ENCODE measurements around the gene CCBE1.
"Not testable (repeated sequence)": the region's sequence is repeated elsewhere in the genome, so short reads cannot be mapped to it uniquely, and the experiment has no call there.

The CCBE1 gene

DNA sequence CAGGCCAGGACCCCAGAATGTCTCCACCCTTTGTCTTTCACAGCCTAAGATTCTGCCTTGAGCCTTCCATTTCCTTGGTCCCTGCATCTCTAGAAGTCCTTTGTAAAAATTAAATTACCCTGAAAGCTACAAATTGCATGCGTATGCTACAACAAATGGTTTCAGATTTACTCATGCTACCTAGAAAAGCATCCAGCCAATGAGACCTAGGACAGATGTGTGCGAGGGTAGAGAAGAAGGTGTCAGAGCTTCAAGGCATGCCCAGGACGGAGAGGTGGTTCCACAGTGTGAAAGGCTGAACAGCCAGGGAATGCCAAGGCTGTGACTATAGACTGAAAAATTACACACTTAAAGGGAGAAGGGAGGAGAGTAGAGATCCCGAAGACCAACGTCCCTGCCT is 40.2 kb downstream of the CCBE1 start:
- no peak for TF ChIP-seq JUND (IDR thresholded peaks at IDR 0.05; ENCODE audit: low read depth)
- in situ Hi-C loops (cut with HindIII; ENCODE audit: low pct_unique_long_range_greater_than_20kb, low sequenced_read_pairs), result no loop called here

GRCh38 chr18:59656373-59656887 is 40.8 kb downstream of the CCBE1 start:
- TF ChIP-seq JUND (IDR thresholded peaks at IDR 0.05; ENCODE audit: low read depth), result no peak
- DNase-seq (ENCODE audit: low read depth in 1 of 2, low spot score in 1 of 2), result no peak
- in situ Hi-C loops (cut with HindIII; ENCODE audit: low pct_unique_long_range_greater_than_20kb, low sequenced_read_pairs), result no loop called here

More for the DNA sequence above, 40.2 kb downstream of the CCBE1 start:
- DNase-seq (ENCODE audit: low read depth in 1 of 2, low spot score in 1 of 2), result no peak

- no peak for TF ChIP-seq JUND (IDR thresholded peaks at IDR 0.05; ENCODE audit: low read depth)
- in situ Hi-C loops (cut with HindIII; ENCODE audit: low pct_unique_long_range_greater_than_20kb, low sequenced_read_pairs), result no loop called here
- no peak for DNase-seq (ENCODE audit: low read depth in 1 of 2, low spot score in 1 of 2)
Observed at GRCh38 chr18:59655676-59656075, 41.5 kb downstream of the CCBE1 start.

DNA sequence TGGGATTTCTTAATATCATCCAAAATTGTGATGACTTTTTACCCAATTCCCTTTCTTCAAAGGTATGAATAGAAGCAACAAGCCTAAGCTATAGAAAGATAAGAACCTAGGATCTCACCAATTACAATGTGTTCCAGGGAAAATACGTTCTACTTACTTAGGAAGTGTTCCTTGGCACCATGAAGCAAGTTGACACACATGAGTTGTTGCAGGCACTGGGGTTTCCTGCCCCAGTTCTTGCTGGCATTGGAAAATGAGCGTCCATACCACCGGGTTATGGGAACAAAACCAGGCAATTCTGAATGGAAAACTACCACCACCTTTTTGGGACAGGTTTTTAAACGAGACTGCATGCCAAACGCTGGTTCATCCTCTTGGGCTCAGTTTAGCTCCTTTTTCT is 46.2 kb downstream of the CCBE1 start:
- in situ Hi-C loops (cut with HindIII; ENCODE audit: low pct_unique_long_range_greater_than_20kb, low sequenced_read_pairs), result no loop called here
- no peak for DNase-seq (ENCODE audit: low read depth in 1 of 2, low spot score in 1 of 2)
- no peak for TF ChIP-seq JUND (IDR thresholded peaks at IDR 0.05; ENCODE audit: low read depth)

DNA sequence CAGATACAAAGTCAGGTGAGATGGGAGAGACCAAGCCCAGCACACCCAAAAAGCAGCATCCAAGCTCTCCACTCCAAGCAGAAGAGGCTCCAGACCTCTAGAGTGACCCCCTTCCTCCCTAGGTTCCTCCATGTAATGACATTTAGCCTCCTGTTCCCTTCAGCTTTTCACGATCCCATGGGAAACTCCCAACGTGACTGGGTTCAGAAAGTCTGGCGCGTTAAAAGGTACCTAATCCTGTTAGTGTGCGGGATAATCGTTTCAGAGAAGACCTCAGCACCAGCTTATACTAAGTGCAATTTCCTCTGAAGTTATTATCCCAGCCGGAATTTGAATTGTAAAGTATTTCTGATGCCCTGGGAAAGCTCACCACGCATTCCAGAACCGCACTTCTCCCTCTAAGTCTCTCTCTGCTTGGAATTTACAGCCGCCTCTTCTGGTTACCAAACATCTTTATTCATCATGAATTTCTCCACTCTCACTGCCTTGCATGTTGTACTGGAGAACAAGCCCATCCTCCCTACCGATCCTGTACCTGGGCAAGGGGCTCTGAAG is 46.9 kb downstream of the CCBE1 start:
- DNase-seq (ENCODE audit: low read depth in 1 of 2, low spot score in 1 of 2), result no peak
- TF ChIP-seq JUND (IDR thresholded peaks at IDR 0.05; ENCODE audit: low read depth), result no peak
- in situ Hi-C loops (cut with HindIII; ENCODE audit: low pct_unique_long_range_greater_than_20kb, low sequenced_read_pairs), result no loop called here

- no peak for TF ChIP-seq JUND (IDR thresholded peaks at IDR 0.05; ENCODE audit: low read depth)
- in situ Hi-C loops (cut with HindIII; ENCODE audit: low pct_unique_long_range_greater_than_20kb, low sequenced_read_pairs), result no loop called here
- no peak for DNase-seq (ENCODE audit: low read depth in 1 of 2, low spot score in 1 of 2)
Observed at GRCh38 chr18:59649591-59649990, 47.6 kb downstream of the CCBE1 start.

DNA sequence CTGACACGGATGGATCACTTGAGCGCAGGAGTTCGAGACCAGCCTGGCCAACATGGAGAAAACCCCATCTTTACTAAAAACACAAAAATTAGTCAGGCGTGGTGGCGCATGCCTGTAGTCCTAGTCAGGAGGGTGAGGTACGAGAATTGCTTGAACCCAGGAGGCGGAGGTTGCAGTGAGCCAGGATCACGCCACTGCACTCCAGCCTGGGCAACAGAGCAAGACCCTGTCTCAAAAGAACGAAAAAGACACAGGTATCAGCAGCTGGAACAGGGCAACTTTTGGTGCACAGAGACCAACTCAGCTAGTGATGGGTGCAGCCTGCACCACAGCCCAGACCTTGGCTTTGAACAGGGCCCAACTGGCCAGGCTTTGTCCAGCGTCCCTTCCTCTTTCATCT is 48.8 kb downstream of the CCBE1 start:
- DNase-seq (ENCODE audit: low read depth in 1 of 2, low spot score in 1 of 2); in situ Hi-C loops (cut with HindIII; ENCODE audit: low pct_unique_long_range_greater_than_20kb, low sequenced_read_pairs): not testable (repeated sequence)

- DNase-seq (ENCODE audit: low read depth in 1 of 2, low spot score in 1 of 2), result no peak
- TF ChIP-seq JUND (IDR thresholded peaks at IDR 0.05; ENCODE audit: low read depth), result no peak
- in situ Hi-C loops (cut with HindIII; ENCODE audit: low pct_unique_long_range_greater_than_20kb, low sequenced_read_pairs), result no loop called here
Observed at GRCh38 chr18:59646963-59647307, 50.3 kb downstream of the CCBE1 start.

DNA sequence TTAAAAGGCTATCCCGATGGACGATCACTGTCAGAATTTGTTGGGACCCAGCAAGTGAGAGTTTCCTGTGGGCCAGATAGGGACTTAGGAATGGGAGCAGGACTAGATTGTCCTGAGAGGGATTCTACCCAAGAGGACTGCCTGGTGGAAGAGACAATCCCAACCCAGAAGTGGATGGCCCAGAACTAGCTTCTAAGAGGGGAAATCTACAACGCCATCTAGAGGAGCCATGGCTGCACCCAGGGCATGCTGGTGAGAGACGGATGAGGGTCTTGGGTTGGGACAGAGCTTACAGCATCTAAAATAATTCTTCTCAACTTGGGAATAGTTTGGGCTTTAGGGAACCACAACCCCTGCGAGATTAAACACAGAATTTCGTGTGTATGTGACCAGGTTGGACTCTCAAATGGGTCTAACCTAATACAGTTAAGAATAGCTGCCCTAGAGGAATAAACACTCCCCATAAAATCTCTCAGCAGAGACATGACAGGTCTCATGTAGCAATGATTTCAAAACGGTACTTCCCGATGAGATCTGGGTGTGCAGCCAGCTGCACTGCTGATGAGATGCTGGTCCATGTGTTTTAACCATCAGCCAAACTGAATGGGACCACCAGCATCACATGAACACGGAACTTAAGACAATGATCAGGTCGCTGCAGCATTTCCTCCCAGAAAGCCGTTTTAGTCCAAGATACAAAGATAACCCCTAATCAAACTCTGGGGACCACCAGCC is 50.8 kb downstream of the CCBE1 start:
- TF ChIP-seq JUND (IDR thresholded peaks at IDR 0.05; ENCODE audit: low read depth), result no peak
- in situ Hi-C loops (cut with HindIII; ENCODE audit: low pct_unique_long_range_greater_than_20kb, low sequenced_read_pairs), result no loop called here
- DNase-seq (ENCODE audit: low read depth in 1 of 2, low spot score in 1 of 2), result no peak

- in situ Hi-C loops (cut with HindIII; ENCODE audit: low pct_unique_long_range_greater_than_20kb, low sequenced_read_pairs), result no loop called here
- TF ChIP-seq JUND (IDR thresholded peaks at IDR 0.05; ENCODE audit: low read depth), result no peak
- DNase-seq (ENCODE audit: low read depth in 1 of 2, low spot score in 1 of 2), result no peak
Observed at GRCh38 chr18:59643740-59644139, 53.5 kb downstream of the CCBE1 start.

GRCh38 chr18:59640721-59641120 is 56.5 kb downstream of the CCBE1 start:
- in situ Hi-C loops (cut with HindIII; ENCODE audit: low pct_unique_long_range_greater_than_20kb, low sequenced_read_pairs), result no loop called here
- DNase-seq (ENCODE audit: low read depth in 1 of 2, low spot score in 1 of 2), result no peak
- no peak for TF ChIP-seq JUND (IDR thresholded peaks at IDR 0.05; ENCODE audit: low read depth)

DNA sequence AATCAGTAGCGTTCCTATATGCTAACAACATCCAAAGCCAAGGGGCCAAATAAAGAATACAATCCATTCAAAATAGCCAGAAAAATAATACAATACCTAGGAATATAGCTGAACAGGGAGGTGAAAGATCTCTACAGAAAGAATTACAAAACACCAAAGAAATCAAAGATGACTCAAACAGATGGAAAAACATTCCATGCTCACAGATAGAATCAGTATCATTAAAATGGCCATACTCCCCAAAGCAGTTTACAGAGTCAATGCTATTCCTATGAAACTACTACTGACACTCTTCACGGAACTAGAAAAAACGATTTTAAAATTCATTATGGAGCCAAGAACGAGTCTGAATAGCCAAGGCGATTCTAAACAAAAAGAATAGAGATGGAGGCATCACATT is 57.4 kb downstream of the CCBE1 start:
- in situ Hi-C loops (cut with HindIII; ENCODE audit: low pct_unique_long_range_greater_than_20kb, low sequenced_read_pairs), result no loop called here
- no peak for TF ChIP-seq JUND (IDR thresholded peaks at IDR 0.05; ENCODE audit: low read depth)
- DNase-seq (ENCODE audit: low read depth in 1 of 2, low spot score in 1 of 2), result no peak

DNA sequence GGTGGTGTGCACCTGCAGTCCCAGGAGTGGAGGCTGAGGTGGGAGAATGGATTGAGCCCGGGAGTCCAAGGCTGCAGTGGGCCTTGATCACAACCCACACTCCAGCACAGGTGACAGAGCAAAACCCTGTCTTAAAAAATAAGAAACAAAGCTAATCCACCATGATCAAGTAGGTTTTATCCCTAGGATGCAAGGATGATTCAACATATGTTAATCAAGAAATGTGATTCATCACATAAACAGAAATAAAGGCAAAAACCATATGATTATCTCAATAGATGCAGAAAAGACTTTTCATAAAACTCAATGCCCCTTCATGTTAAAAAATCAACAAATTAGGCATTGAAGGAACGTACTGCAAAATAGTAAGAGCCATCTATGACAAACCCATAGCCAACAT is 58.1 kb downstream of the CCBE1 start:
- no peak for TF ChIP-seq JUND (IDR thresholded peaks at IDR 0.05; ENCODE audit: low read depth)
- DNase-seq (ENCODE audit: low read depth in 1 of 2, low spot score in 1 of 2), result no peak
- in situ Hi-C loops (cut with HindIII; ENCODE audit: low pct_unique_long_range_greater_than_20kb, low sequenced_read_pairs), result no loop called here

All from T47D (cell line).